Cerebellar nuclear complex (tissue), 1 donor: Measurements from ENCODE around the gene LAMA3.

ENCODE experiments used
- DNase-seq, 2 experiments: peaks; one replicate each; lab custom pipeline; 2025; lab: John Stamatoyannopoulos, UW

Gene LAMA3

GRCh38 chr18:23668731-23669130 lies 20.5 kb upstream of the LAMA3 start:
- DNase-seq = no peak

GRCh38 chr18:23669202-23669766 lies 20.0 kb upstream of the LAMA3 start:
- no peak for DNase-seq

- no peak for DNase-seq
Measured at GRCh38 chr18:23669804-23670405, 19.3 kb upstream of the LAMA3 start.

- no peak for DNase-seq
Measured at GRCh38 chr18:23671564-23671963, 17.7 kb upstream of the LAMA3 start.

GRCh38 chr18:23673725-23674124 lies 15.5 kb upstream of the LAMA3 start:
- DNase-seq = no peak

- DNase-seq = no peak
Measured at GRCh38 chr18:23675236-23675635, 14.0 kb upstream of the LAMA3 start.

GRCh38 chr18:23675896-23676295 lies 13.4 kb upstream of the LAMA3 start:
- no peak for DNase-seq

- no peak for DNase-seq
Measured at GRCh38 chr18:23682045-23682444, 7.2 kb upstream of the LAMA3 start.

- DNase-seq = no peak
Measured at GRCh38 chr18:23682472-23682871, 6.8 kb upstream of the LAMA3 start.

GRCh38 chr18:23683155-23683554 lies 6.1 kb upstream of the LAMA3 start:
- DNase-seq = no peak

- no peak for DNase-seq
Measured at GRCh38 chr18:23683671-23684070, 5.6 kb upstream of the LAMA3 start.

- DNase-seq = no peak
Measured at GRCh38 chr18:23684515-23685197, 4.6 kb upstream of the LAMA3 start.

- DNase-seq = no peak
Measured at GRCh38 chr18:23688528-23688927, 725 bp upstream of the LAMA3 start.

- DNase-seq = no peak
Measured at GRCh38 chr18:23689616-23690504, 607 bp downstream of the LAMA3 start.

GRCh38 chr18:23690505-23691068 lies 1.3 kb downstream of the LAMA3 start:
- no peak for DNase-seq

- no peak for DNase-seq
Measured at GRCh38 chr18:23693846-23694245, 4.6 kb downstream of the LAMA3 start.

GRCh38 chr18:23694637-23695430 lies 5.6 kb downstream of the LAMA3 start:
- DNase-seq = no peak

GRCh38 chr18:23701017-23701416 lies 11.8 kb downstream of the LAMA3 start:
- DNase-seq = no peak

GRCh38 chr18:23701544-23702064 lies 12.4 kb downstream of the LAMA3 start:
- no peak for DNase-seq

GRCh38 chr18:23702606-23703005 lies 13.4 kb downstream of the LAMA3 start:
- DNase-seq = no peak
